ENCODE measurements around the gene TBCA.

Gene TBCA

GRCh38 chr5:77775790-77776553, at the start of gene TBCA:
Gene TBCA (minus strand): TSS chr5:77776339. CDS start chr5:77776257, 82 bp downstream.
- peak; percentile 83 to 89 for DNase-seq

DNA sequence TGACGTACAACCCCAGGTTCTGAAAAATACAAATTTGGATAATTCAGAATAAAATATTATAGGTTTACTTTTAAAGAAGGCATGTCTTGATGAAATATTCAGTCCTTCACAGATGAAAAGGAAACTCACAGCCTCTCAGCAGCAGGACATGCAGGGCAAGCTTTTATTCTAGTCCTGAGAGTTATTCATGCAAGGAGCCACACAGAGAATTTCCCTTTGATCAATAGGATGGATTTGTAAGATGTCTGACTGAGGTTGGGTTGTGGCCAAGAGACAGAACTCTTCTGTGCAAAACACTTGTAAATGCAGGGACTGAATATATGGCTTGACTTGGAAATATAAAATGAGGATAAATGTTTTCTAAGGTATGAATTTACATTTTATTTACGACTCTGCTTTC, 48.8 kb upstream of the TBCA start:
- DNase-seq: no peak

GRCh38 chr5:77816686-77817085, 40.5 kb upstream of the TBCA start:
- DNase-seq: no peak

- no peak for DNase-seq
Observed at GRCh38 chr5:77812926-77813589, 36.9 kb upstream of the TBCA start.

DNA sequence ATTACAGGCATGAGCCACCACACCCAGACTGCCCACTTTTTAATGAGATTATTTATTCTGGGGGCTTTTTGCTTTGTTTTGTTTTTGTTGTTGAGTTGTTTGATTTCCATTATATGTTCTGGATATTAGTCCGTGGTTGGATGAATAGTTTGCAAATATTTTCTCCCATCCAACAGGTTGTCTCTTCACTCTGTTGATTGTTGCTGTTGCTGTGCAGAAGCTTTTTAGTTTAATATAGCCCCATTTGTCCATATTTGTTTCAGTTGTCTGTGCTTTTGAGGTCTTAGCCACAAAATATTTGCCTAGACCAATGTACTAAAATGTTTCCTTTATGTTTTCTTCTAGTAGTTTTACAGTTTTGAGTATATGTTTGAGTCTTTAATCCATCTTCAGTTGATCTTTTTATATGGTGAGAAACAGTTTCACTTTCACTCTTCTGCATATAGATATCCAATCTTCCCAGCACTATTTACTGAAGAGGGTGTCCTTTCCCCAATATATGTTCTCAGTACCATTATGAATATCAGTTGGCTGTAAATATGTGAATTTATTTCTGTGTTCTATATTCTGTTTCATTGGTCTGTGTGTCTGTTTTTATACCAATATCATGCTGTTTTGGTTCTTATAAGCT, 30.2 kb upstream of the TBCA start:
- no peak for DNase-seq

- DNase-seq: no peak
Observed at GRCh38 chr5:77798456-77798855, 22.3 kb upstream of the TBCA start.

- no peak for DNase-seq
Observed at GRCh38 chr5:77797136-77797535, 21.0 kb upstream of the TBCA start.

DNA sequence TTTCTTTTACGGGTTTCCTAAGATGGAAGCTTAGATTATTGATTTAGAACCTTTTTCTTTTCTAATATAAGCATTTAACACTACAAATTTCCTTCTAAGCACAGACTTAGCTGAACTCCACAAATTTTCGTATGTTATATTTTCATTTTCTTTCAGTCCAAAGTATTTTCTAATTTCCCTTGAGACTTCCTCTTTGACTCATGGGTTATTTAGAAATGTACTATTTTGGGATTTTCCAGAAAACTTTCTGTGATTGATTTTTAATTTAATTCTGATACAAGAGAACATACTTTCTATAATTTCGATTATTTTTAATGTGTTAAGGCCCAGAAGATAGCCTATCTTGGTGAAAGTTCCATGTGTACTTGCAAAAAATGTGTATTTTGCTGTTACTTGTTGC, 19.7 kb upstream of the TBCA start:
- DNase-seq: no peak

DNA sequence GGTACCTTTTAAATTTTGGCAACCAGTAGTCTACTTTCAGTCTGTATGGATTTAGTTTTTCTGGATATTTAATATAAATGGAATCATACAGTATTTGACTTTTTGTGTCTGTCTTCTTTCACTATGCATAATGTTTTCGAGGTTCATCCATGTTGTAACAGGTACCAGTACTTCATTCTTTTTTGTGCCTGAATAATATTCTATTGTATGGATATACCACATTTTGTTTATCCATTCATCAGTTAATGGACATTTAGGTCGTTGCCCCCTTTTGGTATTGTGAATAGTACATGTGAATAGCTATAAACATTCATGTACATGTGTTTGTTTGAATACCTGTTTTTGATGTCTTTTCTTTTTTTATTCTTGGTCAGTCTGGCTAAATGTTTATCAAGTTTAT, 19.1 kb upstream of the TBCA start:
- no peak for DNase-seq

DNA sequence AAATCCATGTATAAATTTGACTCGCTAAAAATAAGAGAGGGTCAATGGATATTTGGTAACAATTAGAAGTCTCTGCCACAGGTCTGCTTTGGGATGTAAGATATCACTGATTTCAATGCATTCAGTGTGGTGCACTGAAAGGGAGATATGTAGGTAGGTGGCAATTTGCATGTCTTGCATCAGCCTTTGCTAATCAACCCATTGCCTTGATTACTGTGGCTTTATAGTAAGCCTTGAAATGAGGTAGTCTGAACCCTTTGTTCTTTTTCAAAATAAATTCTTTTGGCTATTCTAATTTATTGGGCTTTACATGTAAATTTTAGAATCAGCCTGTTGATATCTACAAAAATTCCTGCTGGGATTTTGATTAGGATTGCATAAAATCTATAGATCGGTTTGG, 15.8 kb upstream of the TBCA start:
- no peak for DNase-seq

DNA sequence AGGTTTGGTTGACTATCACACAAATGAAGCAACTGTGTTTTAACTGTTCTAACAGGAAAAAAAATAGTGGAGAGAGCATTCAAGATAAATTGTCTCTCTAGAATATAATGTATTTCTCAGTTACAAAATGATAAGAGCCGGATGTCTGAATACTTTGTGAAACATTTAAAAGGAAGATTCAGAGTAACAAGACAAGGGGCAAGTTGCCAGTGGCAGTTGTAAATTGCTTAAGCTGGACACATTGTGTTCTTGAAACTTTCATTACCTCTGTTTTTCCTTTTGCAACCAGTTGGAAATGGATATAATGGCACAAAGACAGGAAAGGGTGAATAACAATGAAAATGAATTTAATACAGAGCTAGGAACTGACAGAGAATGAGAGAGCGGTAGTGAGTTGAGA, 15.2 kb upstream of the TBCA start:
- DNase-seq: no peak

- no peak for DNase-seq
Observed at GRCh38 chr5:77785229-77785628, 9.1 kb upstream of the TBCA start.

DNA sequence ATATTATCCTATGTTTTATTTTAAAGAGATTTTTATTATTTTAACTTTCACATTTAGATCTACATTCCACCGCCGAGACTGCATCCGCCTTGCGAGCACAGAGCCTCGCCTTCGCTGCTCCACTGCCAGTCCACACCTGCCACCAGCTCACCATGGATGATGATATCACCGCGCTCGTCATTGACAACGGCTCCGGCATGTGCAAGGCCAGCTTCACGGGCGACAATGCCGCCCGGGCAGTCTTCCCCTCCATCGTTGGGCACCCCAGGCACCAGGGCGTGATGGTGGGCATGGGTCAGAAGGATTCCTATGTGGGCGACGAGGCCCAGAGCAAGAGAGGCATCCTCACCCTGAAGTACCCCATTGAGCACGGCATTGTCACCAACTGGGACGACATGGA, 8.6 kb upstream of the TBCA start:
- DNase-seq: no peak

DNA sequence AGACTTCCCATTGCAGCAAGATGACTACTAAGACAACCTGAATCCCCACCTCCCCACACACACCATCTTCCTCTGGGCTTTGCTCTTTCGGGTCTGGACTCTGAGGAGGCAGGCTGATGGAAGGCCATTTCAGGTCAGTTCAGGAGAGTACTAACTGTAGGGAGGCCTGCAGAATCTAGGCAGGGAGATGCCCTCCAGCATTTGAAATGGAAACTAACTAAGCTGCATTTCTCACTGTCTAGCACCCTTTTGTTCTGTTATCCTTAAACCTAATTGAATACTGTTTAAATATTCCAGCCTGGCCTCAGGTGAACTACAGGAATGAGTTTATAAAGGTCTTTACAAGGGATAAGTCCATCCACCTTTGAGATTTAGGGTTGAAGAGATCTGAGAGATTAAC, 4.9 kb upstream of the TBCA start:
- no peak for DNase-seq

DNA sequence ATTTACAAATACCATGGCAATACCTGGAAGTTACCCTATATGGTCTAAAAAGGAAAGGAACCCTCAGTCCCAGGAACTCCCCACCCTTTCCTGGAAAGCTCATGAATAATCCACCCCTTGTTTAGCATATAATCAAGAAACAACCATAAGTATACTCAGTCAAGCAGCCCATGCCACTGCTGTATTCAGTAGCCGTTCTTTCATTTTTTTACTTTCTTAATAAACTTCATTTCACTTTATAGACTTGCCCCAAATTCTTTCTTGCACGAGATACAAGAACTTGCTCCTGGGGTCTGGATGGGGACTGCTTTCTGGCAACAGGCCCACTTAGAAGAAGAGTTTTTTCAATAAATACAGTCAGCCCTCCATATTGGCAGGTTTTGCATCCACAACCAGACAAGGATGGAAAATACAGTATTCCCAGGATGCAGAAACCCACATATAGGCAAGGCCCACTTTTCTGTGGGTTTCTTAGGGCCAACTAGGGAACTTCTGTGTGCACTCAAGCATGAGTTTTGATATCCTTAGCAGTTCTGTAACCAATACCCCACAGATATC, 2.8 kb upstream of the TBCA start:
- no peak for DNase-seq

GRCh38 chr5:77778398-77778797, 2.3 kb upstream of the TBCA start:
- no peak for DNase-seq

DNA sequence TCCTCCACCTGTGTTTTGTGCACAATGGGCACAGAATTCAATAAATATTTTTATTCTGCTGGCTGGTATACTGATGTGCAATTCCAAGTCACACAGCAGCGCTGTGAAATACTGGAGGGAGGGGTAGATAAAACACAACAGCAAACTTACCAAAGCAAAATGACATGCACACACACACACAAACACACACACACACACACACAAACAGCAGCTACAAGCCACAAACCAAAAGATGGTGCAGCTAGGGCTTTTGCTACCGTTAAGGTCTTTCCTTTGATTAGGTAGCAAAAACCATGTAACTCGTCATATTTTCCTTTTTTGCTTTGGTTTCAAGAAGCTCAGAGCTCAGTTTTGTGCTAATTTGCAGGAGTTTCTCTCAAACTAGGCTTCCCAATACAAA, 1.8 kb upstream of the TBCA start:
- DNase-seq: no peak

- DNase-seq: no peak
Observed at GRCh38 chr5:77777281-77777892, 1.2 kb upstream of the TBCA start.

GRCh38 chr5:77776554-77777206, 541 bp upstream of the TBCA start:
- DNase-seq: no peak

DNA sequence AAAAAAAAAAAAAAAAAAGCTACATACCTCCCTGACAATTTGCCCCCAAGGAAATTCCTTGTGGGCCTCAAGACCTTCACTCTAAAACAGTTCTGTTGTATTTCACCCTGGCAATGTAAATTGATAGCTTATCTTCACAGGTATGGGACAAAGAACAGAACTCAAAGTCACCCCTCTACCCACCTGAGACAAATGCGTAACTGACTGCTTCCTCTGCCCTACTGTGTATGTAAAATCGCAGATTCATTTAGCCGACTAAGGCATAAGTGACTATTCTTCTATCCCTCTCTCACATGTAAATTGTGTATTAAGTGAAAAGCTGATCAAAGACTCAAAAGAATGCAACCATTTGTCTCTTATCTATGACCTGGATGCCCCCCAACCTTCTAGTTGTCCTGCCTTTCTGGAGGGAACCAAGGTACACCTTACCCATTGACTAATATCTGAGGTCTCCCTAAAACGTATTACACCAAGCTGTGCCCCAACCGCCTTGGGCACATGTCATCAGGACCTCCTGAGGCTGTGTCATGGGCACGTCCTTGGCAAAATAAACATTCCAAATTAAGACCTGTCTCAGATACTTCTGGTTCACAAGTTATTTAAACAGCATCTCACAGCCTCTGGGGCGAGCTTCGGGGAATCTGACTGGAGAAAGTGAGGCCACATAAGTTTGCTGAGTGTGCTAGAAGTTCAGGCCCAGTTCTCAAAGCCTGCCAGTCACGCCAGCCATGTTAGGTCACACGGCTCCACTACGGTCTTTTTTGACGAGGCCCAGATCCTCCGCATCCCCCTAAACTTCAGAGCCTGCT, 954 bp downstream of the TBCA start:
- no peak for DNase-seq

DNA sequence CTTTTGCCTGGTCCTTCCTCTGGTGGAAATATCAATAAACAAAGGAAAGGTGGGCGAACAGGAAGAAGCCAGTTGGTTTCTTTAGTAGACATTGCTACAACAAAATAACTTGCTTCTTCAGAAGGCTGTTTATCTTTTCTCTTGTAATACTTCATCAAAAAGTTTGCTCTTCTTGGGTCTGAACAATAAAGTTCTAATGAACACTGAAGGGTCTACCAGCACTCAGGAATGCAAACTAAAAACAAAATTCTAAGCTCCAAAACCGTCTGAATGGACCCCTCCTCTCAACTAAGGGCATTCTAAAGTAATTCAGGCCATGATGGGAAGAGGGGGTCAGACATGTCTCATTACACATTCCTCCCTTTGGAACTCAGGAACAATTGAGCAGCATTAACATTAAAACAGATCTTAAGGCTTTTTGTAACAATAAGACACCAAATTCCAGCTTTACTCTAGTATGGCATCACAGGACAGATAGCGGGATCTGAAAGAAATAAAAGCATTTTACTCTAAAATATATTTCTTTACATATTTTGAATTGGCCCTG, 2.3 kb downstream of the TBCA start:
- DNase-seq: no peak

DNA sequence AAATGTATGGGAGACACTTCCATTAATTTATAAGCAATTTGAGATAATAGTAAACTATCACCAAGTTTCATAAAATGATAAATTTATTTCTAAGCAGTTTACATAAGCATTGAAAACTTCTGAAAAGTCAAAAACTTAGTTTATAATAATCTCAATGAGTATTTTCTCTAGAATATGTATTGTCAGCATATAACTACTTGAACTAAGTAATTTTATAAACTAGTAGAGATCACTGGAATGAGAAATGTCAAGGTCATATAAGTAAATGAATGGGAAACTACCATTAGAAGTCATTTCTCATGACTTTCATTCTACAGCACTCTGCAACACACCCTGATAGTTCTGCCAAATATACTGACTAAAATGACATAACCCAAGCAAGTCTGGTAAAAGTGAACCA, 3.4 kb downstream of the TBCA start:
- no peak for DNase-seq

Data from activated CD4-positive, alpha-beta T cell treated with anti-CD3 and anti-CD28 coated beads, Interleukin-2, amount 50 U/mL, for 48 hours (primary cell).